Esophagus squamous epithelium (tissue), 5 donors: Measurements from ENCODE around the gene GZMM. TPM values are rescaled to one million over a fixed set of nuclear protein-coding genes. Genes with fewer than 3 reads are reported as not detected.

Source experiments
- DNase-seq: peaks from one replicate; lab custom pipeline; 2025; lab: John Stamatoyannopoulos, UW
- H3K27ac ChIP-seq, 4 donors: fragments of 200-600 bp; sonication (generic); one replicate each; pipeline ENCODE4 v1.5.1; 2016 to 2019; ENCODE audit warnings: mild to moderate bottlenecking in 1 of 4
- H3K27me3 ChIP-seq, 4 donors: fragments of 200-600 bp; sonication (generic); 1 replicate in 3 of 4; 2 replicates in 1 of 4; pipeline versions ENCODE4 v1.5.1 to v1.6.0; 2017 to 2021; ENCODE audit warnings: antibody characterized with exemption in 1 of 4
- H3K36me3 ChIP-seq, 3 donors: fragments of 200-600 bp; sonication (generic); one replicate each; pipeline ENCODE4 v1.5.1; 2016 to 2019
- H3K4me1 ChIP-seq, 3 donors: fragments of 200-600 bp; sonication (generic); one replicate each; pipeline ENCODE4 v1.5.1; 2017 to 2019
- H3K4me3 ChIP-seq, 4 donors: fragments of 200-600 bp; sonication (generic); 1 replicate in 3 of 4; 2 replicates in 1 of 4; pipeline ENCODE4 v1.5.1; 2016 to 2019; ENCODE audit warnings: mild to moderate bottlenecking in 2 of 4, moderate library complexity in 1 of 4
- H3K9me3 ChIP-seq, 3 donors: fragments of 200-600 bp; sonication (generic); one replicate each; pipeline ENCODE4 v1.5.1; 2016 to 2019
- POLR2A ChIP-seq, 4 donors: fragments of 450-650 bp; IDR thresholded peaks; one replicate each; pipeline ENCODE4 v1.6.1; 2017; ENCODE audit warnings: antibody characterized with exemption in 4 of 4, mild to moderate bottlenecking in 4 of 4, moderate library complexity in 3 of 4
- WGBS, 2 donors: methylation state at CpG; one replicate each; pipeline ENCODE4 v1.1.5; 2018; 5-methylcytosine and 5-hydroxymethylcytosine counted together
- intact Hi-C: fragments of 100-400 bp; cut with DNase I; formaldehyde crosslinking; loops from one replicate; pipeline ENCODE4 v1.15.0; 2022
- total RNA-seq, 4 donors: library from RNA; depleted of rRNA; stranded (reverse); fragments of >200 nt; gene quantifications; one replicate each; pipeline ENCODE4 v1.1.0, GENCODE V29; 2016
- TF ChIP-seq, protein P1 (sequence below), 6 experiments: fragments of 450-650 bp in 4 of 6; fragments of 200-600 bp in 2 of 6; sonication (generic) in 2 of 6; IDR thresholded peaks; one replicate each; pipeline ENCODE4 v1.5.1; 2016 to 2019; ENCODE audit warnings: antibody characterized with exemption in 6 of 6, mild to moderate bottlenecking in 4 of 6, moderate library complexity in 4 of 6
- donor health status: DM: yes; HTN: yes; CAD: no.

The GZMM gene
- total RNA-seq, 4 donors from 2014 or later = 0.48 to 0.95 (median 0.57) TPM; not detected in 1

DNA sequence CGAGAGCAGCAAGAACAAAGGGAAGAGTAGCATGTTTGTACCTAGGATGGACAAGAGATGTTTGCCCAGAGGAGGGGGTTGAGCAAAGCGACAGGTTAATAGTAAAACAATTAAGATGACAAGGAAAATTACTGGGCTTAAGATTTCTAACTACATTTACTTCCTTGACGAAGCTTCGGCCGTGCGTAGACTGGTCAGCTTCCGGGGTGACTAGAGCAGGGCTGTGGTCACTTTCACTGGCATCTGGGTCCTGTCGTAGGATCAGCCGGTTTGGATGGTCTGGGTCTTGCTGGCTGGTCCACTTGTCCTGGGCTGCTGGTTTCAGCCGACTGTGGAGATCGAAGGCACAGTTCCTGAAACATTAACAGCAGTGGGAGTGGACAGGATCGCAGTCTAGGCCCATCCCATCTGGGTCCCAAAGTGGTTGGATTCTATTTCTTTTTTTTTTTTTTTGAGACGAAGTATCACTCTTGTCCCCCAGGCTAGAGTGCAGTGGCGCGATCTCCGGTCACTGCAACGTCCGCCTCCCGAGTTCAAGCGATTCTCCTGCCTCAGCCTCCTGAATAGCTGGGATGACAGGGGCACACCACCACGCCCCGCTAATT lies 23.5 kb downstream of the GZMM start:
- intact Hi-C loops = no loop called here
- 87 to 90% methylated on average over 9 to 20 of the region's 22 CpGs for WGBS, 2 donors
- Histone ChIP-seq H3K4me1 (peaks cover 0 to 13% (median 8%) of the 10 kb centered on the region in 3 donors), H3K36me3 (no peaks in the 10 kb centered on the region), H3K27ac (no peak overlapping the region), H3K4me3 (no peak overlapping the region), H3K9me3 (no peaks in the 10 kb centered on the region), H3K27me3 (no peaks in the 10 kb centered on the region)
- DNase-seq = no peak
- TF ChIP-seq, protein P1, sequence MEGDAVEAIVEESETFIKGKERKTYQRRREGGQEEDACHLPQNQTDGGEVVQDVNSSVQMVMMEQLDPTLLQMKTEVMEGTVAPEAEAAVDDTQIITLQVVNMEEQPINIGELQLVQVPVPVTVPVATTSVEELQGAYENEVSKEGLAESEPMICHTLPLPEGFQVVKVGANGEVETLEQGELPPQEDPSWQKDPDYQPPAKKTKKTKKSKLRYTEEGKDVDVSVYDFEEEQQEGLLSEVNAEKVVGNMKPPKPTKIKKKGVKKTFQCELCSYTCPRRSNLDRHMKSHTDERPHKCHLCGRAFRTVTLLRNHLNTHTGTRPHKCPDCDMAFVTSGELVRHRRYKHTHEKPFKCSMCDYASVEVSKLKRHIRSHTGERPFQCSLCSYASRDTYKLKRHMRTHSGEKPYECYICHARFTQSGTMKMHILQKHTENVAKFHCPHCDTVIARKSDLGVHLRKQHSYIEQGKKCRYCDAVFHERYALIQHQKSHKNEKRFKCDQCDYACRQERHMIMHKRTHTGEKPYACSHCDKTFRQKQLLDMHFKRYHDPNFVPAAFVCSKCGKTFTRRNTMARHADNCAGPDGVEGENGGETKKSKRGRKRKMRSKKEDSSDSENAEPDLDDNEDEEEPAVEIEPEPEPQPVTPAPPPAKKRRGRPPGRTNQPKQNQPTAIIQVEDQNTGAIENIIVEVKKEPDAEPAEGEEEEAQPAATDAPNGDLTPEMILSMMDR (IDR thresholded peaks at IDR 0.05) = no peak
- TF ChIP-seq POLR2A (IDR thresholded peaks at IDR 0.05) = no peak

DNA sequence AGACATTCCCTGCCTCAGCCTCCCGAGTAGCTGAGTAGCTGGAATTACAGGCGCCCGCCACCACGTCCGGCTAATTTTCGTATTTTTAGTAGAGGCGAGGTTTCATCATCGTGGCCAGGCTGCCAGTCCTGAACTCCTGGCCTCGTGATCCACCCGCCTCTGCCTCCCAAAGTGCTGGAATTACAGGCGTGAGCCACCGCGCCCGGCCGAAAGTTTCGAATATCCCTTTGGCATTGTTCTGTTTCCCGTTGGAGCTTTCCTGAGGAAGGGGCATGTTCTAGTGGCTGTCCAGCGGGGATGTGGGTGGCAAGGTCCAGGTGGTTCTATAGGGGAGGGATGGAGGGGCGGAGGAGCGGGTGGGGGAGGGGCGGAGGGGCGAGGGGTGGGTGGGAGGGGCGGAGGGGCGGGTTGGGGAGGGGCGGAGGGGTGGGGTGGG lies 26.4 kb downstream of the GZMM start:
- WGBS, 2 donors = 74 to 80% methylated on average over 3 to 16 of the region's 25 CpGs
- H3K36me3 ChIP-seq = no peaks in the 10 kb centered on the region
- intact Hi-C loops = no loop called here

DNA sequence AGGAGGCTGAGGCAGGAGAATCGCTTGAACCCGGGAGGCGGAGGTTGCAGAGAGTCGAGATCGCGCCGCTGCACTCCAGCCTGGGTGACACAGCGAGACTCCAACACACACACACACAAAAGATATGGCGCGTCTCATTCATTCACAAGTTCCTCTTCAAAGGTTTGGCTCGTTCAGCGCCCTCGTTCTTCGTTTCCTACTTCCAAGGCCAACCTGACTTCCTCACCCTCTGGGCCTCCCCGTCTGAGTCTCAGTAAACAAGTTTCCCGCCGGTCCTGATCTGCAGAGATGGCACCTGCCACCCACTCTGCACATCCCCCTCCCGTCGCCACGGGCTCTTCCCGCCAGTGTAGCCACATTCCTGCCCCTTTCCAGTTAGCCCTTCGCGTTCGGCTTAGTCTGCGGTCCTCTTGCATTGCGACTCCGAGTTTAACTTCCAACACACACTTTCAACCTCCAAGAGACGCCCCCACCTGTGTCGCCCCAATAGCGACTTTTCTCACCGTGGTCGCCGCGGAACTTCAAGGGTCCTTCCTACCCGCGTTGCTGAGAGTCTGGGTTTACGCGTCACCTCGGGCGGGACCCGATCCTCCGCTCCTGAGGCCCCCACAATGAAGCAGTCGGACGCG lies 27.2 kb downstream of the GZMM start:
- H3K4me1 ChIP-seq = peaks cover 28 to 46% (median 35%) of the 10 kb centered on the region in 3 donors
- no peaks in the 10 kb centered on the region for H3K27me3 ChIP-seq
- intact Hi-C loops = no loop called here
- H3K36me3 ChIP-seq = no peaks in the 10 kb centered on the region
- peak overlapping the region; percentile 83 to 97 (median 88) for H3K27ac ChIP-seq
- H3K4me3 ChIP-seq = peak overlapping the region; percentile 69 to 100 (median 100)
- 1 to 5% methylated on average over 27 to 34 of the region's 45 CpGs for WGBS, 2 donors
- no peaks in the 10 kb centered on the region for H3K9me3 ChIP-seq
- no peak for DNase-seq
- TF ChIP-seq, protein P1 (IDR thresholded peaks at IDR 0.05) = no peak
- no peak for TF ChIP-seq POLR2A (IDR thresholded peaks at IDR 0.05)

More for the DNA sequence above, 26.4 kb downstream of the GZMM start:
- H3K27me3 ChIP-seq = no peaks in the 10 kb centered on the region
- no peaks in the 10 kb centered on the region for H3K9me3 ChIP-seq
- no peak for TF ChIP-seq POLR2A (IDR thresholded peaks at IDR 0.05)
- TF ChIP-seq, protein P1 (IDR thresholded peaks at IDR 0.05) = no peak
- H3K4me3 ChIP-seq = no peak overlapping the region
- no peak for DNase-seq
- H3K27ac ChIP-seq = no peak overlapping the region
- peaks cover 20 to 38% (median 27%) of the 10 kb centered on the region in 3 donors for H3K4me1 ChIP-seq

DNA sequence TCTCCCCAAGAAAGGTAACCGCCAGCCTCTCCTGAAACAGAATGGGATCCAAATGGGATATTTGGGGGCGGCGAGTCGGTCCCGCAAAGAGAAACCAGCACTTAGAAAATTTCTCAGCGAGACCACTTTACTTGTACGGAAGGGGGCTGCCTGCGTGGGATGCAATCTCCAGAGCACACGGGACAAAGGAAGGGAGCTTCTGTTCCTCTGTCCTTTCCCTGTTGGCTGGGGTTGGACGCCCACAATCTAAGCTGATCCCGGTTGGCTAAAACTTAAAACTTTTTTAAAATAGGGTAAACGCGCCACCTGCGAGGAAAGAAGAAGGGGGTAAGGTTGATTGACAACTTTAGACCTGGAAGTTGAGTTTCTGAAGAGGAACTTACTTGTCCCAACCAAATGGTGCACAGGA lies 27.7 kb downstream of the GZMM start:
- peak overlapping the region; percentile 83 to 97 (median 88) for H3K27ac ChIP-seq
- intact Hi-C loops = no loop called here
- H3K4me3 ChIP-seq = peak overlapping the region; percentile 69 to 100 (median 100)
- H3K27me3 ChIP-seq = no peaks in the 10 kb centered on the region
- no peaks in the 10 kb centered on the region for H3K36me3 ChIP-seq
- TF ChIP-seq POLR2A (IDR thresholded peaks at IDR 0.05) = no peak
- TF ChIP-seq, protein P1 (IDR thresholded peaks at IDR 0.05) = no peak
- 1% methylated on average over 9 to 12 of the region's 14 CpGs for WGBS, 2 donors
- no peak for DNase-seq
- H3K4me1 ChIP-seq = peaks cover 31 to 51% (median 40%) of the 10 kb centered on the region in 3 donors
- no peaks in the 10 kb centered on the region for H3K9me3 ChIP-seq

DNA sequence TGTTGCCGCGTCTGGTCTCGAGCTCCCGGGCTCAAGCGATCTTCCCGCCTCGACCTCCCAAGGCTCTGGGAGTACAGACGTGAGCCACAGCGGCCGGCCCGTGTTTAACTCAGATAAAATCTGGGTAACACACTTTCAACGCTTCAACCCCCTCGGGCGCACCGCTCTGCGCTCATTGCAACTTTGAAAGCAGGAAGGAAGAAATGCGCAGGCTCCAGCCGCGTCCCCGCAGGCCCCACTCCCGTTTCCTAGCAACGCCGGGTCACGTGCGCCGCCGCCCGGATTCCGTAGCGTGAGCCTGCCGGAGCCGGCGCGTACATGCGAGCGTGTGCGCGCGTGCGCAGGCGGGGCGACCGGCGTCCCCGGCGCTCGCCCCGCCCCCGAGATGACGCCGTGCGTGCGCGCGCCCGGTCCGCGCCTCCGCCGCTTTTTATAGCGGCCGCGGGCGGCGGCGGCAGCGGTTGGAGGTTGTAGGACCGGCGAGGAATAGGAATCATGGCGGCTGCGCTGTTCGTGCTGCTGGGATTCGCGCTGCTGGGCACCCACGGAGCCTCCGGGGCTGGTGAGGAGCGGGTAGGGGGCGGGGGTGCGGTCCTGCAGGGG lies 28.4 kb downstream of the GZMM start, which contains the start of gene BSG:
TSS of gene BSG (plus strand) at position 457 of the 603 bp plus-strand sequence. CDS start at position 496, 39 bp downstream.
- peaks cover 31 to 58% (median 47%) of the 10 kb centered on the region in 3 donors for H3K4me1 ChIP-seq
- WGBS, 2 donors = 0% methylated on average over 4 of the region's 79 CpGs
- H3K36me3 ChIP-seq = peaks cover 0 to under 1% (median 0%) of the 10 kb centered on the region in 3 donors
- peak within 1 kb of the TSS; percentile 83 to 97 (median 95) for H3K27ac ChIP-seq
- DNase-seq = peak; percentile 90
- intact Hi-C loops = no loop called here
- peak within 1 kb of the TSS; percentile 69 to 100 (median 100) for H3K4me3 ChIP-seq
- no peaks in the 10 kb centered on the region for H3K27me3 ChIP-seq
- TF ChIP-seq POLR2A (IDR thresholded peaks at IDR 0.05) = peak in 3 of 4 donors; percentile 95 to 99 (median 98)
- TF ChIP-seq, protein P1 (IDR thresholded peaks at IDR 0.05) = peak in 3 of 6 experiments; percentile 4 to 36 (median 24)
- H3K9me3 ChIP-seq = no peaks in the 10 kb centered on the region
